ENCODE results near the gene SMARCAL1.
"Not testable (repeated sequence)": the region's sequence is repeated elsewhere in the genome, so short reads cannot be mapped to it uniquely, and the experiment has no call there.

DNA sequence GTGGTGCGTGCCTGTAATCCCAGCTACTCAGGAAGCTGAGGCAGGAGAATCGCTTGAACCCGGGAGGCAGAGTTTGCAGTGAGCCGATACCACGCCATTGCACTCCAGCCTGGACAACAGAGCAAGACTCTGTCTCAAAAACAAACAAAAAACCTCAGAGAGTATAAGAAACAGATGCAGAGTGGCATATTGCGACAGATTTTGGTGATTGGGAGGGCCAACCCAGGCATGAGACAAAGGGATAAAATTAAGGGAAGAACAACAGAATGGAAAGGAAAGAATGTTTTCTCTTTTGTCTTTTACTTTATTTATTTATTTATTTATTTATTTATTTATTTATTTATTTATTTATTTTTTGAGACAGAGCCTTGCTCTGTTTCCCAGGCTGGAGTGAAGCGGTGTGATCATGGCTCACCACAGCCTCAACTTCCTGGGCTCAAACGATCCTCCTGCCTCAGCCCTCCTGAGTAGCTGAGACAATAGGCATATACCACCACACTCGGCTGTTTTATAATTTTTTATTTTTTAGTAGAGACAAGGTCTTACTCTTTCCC, 106.4 kb downstream of the SMARCAL1 start:
- not testable (repeated sequence) for TF ChIP-seq FOS, SMC3 (IDR thresholded peaks at IDR 0.05; ENCODE audit: low read depth, low read length)

Measured in IMR-90 (cell line).